Measurements from ENCODE around the gene TTC6.

Gene TTC6

GRCh38 chr14:37589715-37590427 is 5.6 kb upstream of the TTC6 start:
- Histone ChIP-seq H3K4me1 (ENCODE audit: control extremely low read depth in 1 of 4, control insufficient read depth in 4 of 4, insufficient read depth in 4 of 4, low read length in 3 of 4) (peaks cover 0 to 13% (median 10%) of the 10 kb centered on the region in 4 experiments), H3K27ac (ENCODE audit: insufficient read depth in 1 of 2, low read depth in 1 of 2, low read length in 2 of 2, poor library complexity in 1 of 2, severe bottlenecking in 2 of 2) (no peak overlapping the region), H3K9me3 (ENCODE audit: control extremely low read depth in 1 of 5, control insufficient read depth in 4 of 5, insufficient read depth in 2 of 5, low read depth in 1 of 5, low read length in 4 of 5) (peaks cover 0 to 5% (median 3%) of the 10 kb centered on the region in 5 experiments), H3K27me3 (replicated peaks in 2 of 5; ENCODE audit: control insufficient read depth in 4 of 5, insufficient read depth in 5 of 5, low read length in 4 of 5) (peaks cover 28 to 98% (median 52%) of the 10 kb centered on the region in 5 experiments), H3K4me3 (ENCODE audit: control insufficient read depth in 1 of 7, extremely low read depth in 1 of 7, insufficient read depth in 4 of 7, low read depth in 2 of 7, low read length in 6 of 7) (no peak overlapping the region), H3K36me3 (ENCODE audit: control insufficient read depth in 4 of 4, insufficient read depth in 4 of 4, low read length in 3 of 4) (no peaks in the 10 kb centered on the region)
- CTCF ChIA-PET: interaction anchor here (1.4 to 1.6 kb wide), 2 partner anchors 13 to 344 kb away, joined by 3 to 6 read pairs; no protein-coding TSS in a partner anchor
- POLR2A ChIA-PET: no interaction called here
- WGBS (ENCODE audit: insufficient coverage): 0% methylated on average over 1 of the region's 6 CpGs
- no peak for DNase-seq

GRCh38 chr14:37590428-37591139 is 4.8 kb upstream of the TTC6 start:
- Histone ChIP-seq H3K9me3 (ENCODE audit: control extremely low read depth in 1 of 5, control insufficient read depth in 4 of 5, insufficient read depth in 2 of 5, low read depth in 1 of 5, low read length in 4 of 5) (peaks cover 0 to 4% (median 3%) of the 10 kb centered on the region in 5 experiments), H3K36me3 (ENCODE audit: control insufficient read depth in 4 of 4, insufficient read depth in 4 of 4, low read length in 3 of 4) (no peaks in the 10 kb centered on the region), H3K4me1 (ENCODE audit: control extremely low read depth in 1 of 4, control insufficient read depth in 4 of 4, insufficient read depth in 4 of 4, low read length in 3 of 4) (peaks cover 0 to 18% (median 15%) of the 10 kb centered on the region in 4 experiments), H3K27ac (ENCODE audit: insufficient read depth in 1 of 2, low read depth in 1 of 2, low read length in 2 of 2, poor library complexity in 1 of 2, severe bottlenecking in 2 of 2) (no peak overlapping the region), H3K27me3 (replicated peaks in 2 of 5; ENCODE audit: control insufficient read depth in 4 of 5, insufficient read depth in 5 of 5, low read length in 4 of 5) (peaks cover 28 to 97% (median 47%) of the 10 kb centered on the region in 5 experiments), H3K4me3 (ENCODE audit: control insufficient read depth in 1 of 7, extremely low read depth in 1 of 7, insufficient read depth in 4 of 7, low read depth in 2 of 7, low read length in 6 of 7) (no peak overlapping the region)
- ChIA-PET CTCF (no interaction called here), POLR2A (no interaction called here)
- peak in 1 of 3 donors; percentile 15 for DNase-seq
- no CpG with 5 or more reads among the region's 4 CpGs for WGBS (ENCODE audit: insufficient coverage)

GRCh38 chr14:37591311-37591940 is 4.0 kb upstream of the TTC6 start:
- Histone ChIP-seq H3K4me1 (ENCODE audit: control extremely low read depth in 1 of 4, control insufficient read depth in 4 of 4, insufficient read depth in 4 of 4, low read length in 3 of 4) (peaks cover 0 to 27% (median 23%) of the 10 kb centered on the region in 4 experiments), H3K36me3 (ENCODE audit: control insufficient read depth in 4 of 4, insufficient read depth in 4 of 4, low read length in 3 of 4) (no peaks in the 10 kb centered on the region), H3K27ac (ENCODE audit: insufficient read depth in 1 of 2, low read depth in 1 of 2, low read length in 2 of 2, poor library complexity in 1 of 2, severe bottlenecking in 2 of 2) (no peak overlapping the region), H3K9me3 (ENCODE audit: control extremely low read depth in 1 of 5, control insufficient read depth in 4 of 5, insufficient read depth in 2 of 5, low read depth in 1 of 5, low read length in 4 of 5) (peaks cover 0 to 4% (median 3%) of the 10 kb centered on the region in 5 experiments), H3K27me3 (replicated peaks in 2 of 5; ENCODE audit: control insufficient read depth in 4 of 5, insufficient read depth in 5 of 5, low read length in 4 of 5) (peaks cover 25 to 97% (median 43%) of the 10 kb centered on the region in 5 experiments), H3K4me3 (ENCODE audit: control insufficient read depth in 1 of 7, extremely low read depth in 1 of 7, insufficient read depth in 4 of 7, low read depth in 2 of 7, low read length in 6 of 7) (no peak overlapping the region)
- peak in 1 of 3 donors; percentile 27 for DNase-seq
- 7% methylated on average over 39 of the region's 45 CpGs for WGBS (ENCODE audit: insufficient coverage)
- POLR2A ChIA-PET: no interaction called here
- CTCF ChIA-PET: interaction anchor here (1.0 kb wide), 1 partner anchor 10 kb away, joined by 3 read pairs; no protein-coding TSS in a partner anchor

GRCh38 chr14:37591941-37592481 is 3.4 kb upstream of the TTC6 start:
- peak in 1 of 3 donors; percentile 26 for DNase-seq
- CTCF ChIA-PET: interaction anchor here (1.0 kb wide), 1 partner anchor 10 kb away, joined by 3 read pairs; no protein-coding TSS in a partner anchor

GRCh38 chr14:37592482-37593408 is 2.7 kb upstream of the TTC6 start:
- DNase-seq: peak in 1 of 3 donors; percentile 8
- H3K9me3 ChIP-seq (ENCODE audit: control extremely low read depth in 1 of 5, control insufficient read depth in 4 of 5, insufficient read depth in 2 of 5, low read depth in 1 of 5, low read length in 4 of 5): peaks cover 0 to 4% (median 3%) of the 10 kb centered on the region in 5 experiments
- H3K27ac ChIP-seq (ENCODE audit: insufficient read depth in 1 of 2, low read depth in 1 of 2, low read length in 2 of 2, poor library complexity in 1 of 2, severe bottlenecking in 2 of 2): no peak overlapping the region
- peaks cover 25 to 97% (median 50%) of the 10 kb centered on the region in 5 experiments for H3K27me3 ChIP-seq (replicated peaks in 2 of 5; ENCODE audit: control insufficient read depth in 4 of 5, insufficient read depth in 5 of 5, low read length in 4 of 5)
- H3K36me3 ChIP-seq (ENCODE audit: control insufficient read depth in 4 of 4, insufficient read depth in 4 of 4, low read length in 3 of 4): no peaks in the 10 kb centered on the region
- WGBS (ENCODE audit: insufficient coverage): 9% methylated on average over 35 of the region's 42 CpGs
- ChIA-PET POLR2A (no interaction called here), CTCF (interaction anchor here (1.2 to 1.7 kb wide), 2 partner anchors 8 to 346 kb away, joined by 4 to 7 read pairs; no protein-coding TSS in a partner anchor)
- no peak overlapping the region for H3K4me3 ChIP-seq (ENCODE audit: control insufficient read depth in 1 of 7, extremely low read depth in 1 of 7, insufficient read depth in 4 of 7, low read depth in 2 of 7, low read length in 6 of 7)
- peaks cover 0 to 27% (median 23%) of the 10 kb centered on the region in 4 experiments for H3K4me1 ChIP-seq (ENCODE audit: control extremely low read depth in 1 of 4, control insufficient read depth in 4 of 4, insufficient read depth in 4 of 4, low read length in 3 of 4)

More at GRCh38 chr14:37591941-37592481, 3.4 kb upstream of the TTC6 start:
- WGBS (ENCODE audit: insufficient coverage): 12% methylated on average over 53 of the region's 58 CpGs
- Histone ChIP-seq H3K4me1 (ENCODE audit: control extremely low read depth in 1 of 4, control insufficient read depth in 4 of 4, insufficient read depth in 4 of 4, low read length in 3 of 4) (peaks cover 0 to 27% (median 23%) of the 10 kb centered on the region in 4 experiments), H3K9me3 (ENCODE audit: control extremely low read depth in 1 of 5, control insufficient read depth in 4 of 5, insufficient read depth in 2 of 5, low read depth in 1 of 5, low read length in 4 of 5) (peaks cover 0 to 4% (median 3%) of the 10 kb centered on the region in 5 experiments), H3K27me3 (replicated peaks in 2 of 5; ENCODE audit: control insufficient read depth in 4 of 5, insufficient read depth in 5 of 5, low read length in 4 of 5) (peaks cover 27 to 97% (median 46%) of the 10 kb centered on the region in 5 experiments), H3K27ac (ENCODE audit: insufficient read depth in 1 of 2, low read depth in 1 of 2, low read length in 2 of 2, poor library complexity in 1 of 2, severe bottlenecking in 2 of 2) (no peak overlapping the region), H3K4me3 (ENCODE audit: control insufficient read depth in 1 of 7, extremely low read depth in 1 of 7, insufficient read depth in 4 of 7, low read depth in 2 of 7, low read length in 6 of 7) (no peak overlapping the region), H3K36me3 (ENCODE audit: control insufficient read depth in 4 of 4, insufficient read depth in 4 of 4, low read length in 3 of 4) (no peaks in the 10 kb centered on the region)
- POLR2A ChIA-PET: no interaction called here

All from common myeloid progenitor, CD34-positive (primary cell).